Fibroblast of lung (primary cell): Measurements from ENCODE around the gene SPTBN1. TPM values are rescaled to one million over a fixed set of nuclear protein-coding genes. Genes with fewer than 3 reads are reported as not detected.

Experiments used
- DNase-seq, 2 donors: peaks; one replicate each; pipeline versions ENCODE4 v3.0.0 to v3.0.0-alpha.2; 2010; ENCODE audit warnings: low read depth in 2 of 2
- H2AFZ ChIP-seq: 2 replicates; pipeline ENCODE4 v1.5.1; 2012; ENCODE audit warnings: low read length, control low read depth, inconsistent platforms
- H3K27ac ChIP-seq: 2 replicates; pipeline ENCODE4 v1.5.1; 2011; ENCODE audit warnings: low read length, control low read depth; ENCODE audit not compliant: insufficient read depth
- H3K27me3 ChIP-seq: 2 replicates; pipeline ENCODE4 v1.5.1; 2011; ENCODE audit warnings: mild to moderate bottlenecking, low read length; ENCODE audit not compliant: control insufficient read depth, insufficient read depth
- H3K36me3 ChIP-seq: 2 replicates; pipeline ENCODE4 v1.5.1; 2011; ENCODE audit warnings: low read length; ENCODE audit not compliant: control insufficient read depth, insufficient read depth
- H3K4me1 ChIP-seq: 2 replicates; pipeline ENCODE4 v1.5.1; 2011; ENCODE audit warnings: low read length; ENCODE audit not compliant: control insufficient read depth, insufficient read depth; ENCODE audit errors: extremely low read depth
- H3K4me2 ChIP-seq: 2 replicates; pipeline ENCODE4 v1.5.1; 2011; ENCODE audit warnings: low read length, control low read depth; ENCODE audit not compliant: insufficient read depth; ENCODE audit errors: extremely low read depth
- H3K4me3 ChIP-seq, 4 experiments: fragments of 200-600 bp in 1 of 4; sonication (generic) in 1 of 4; replicated peaks in 1 of 4; 2 replicates each; pipeline ENCODE4 v1.5.1; 2011 to 2016; ENCODE audit warnings: low read length in 4 of 4, low read depth in 3 of 4, mild to moderate bottlenecking in 3 of 4, control low read depth in 2 of 4, inconsistent platforms in 1 of 4, mixed read lengths in 1 of 4; ENCODE audit not compliant: insufficient read depth in 1 of 4; ENCODE audit errors: control extremely low read depth in 1 of 4
- H3K79me2 ChIP-seq: 2 replicates; pipeline ENCODE4 v1.5.1; 2012; ENCODE audit warnings: mild to moderate bottlenecking, low read length, inconsistent platforms; ENCODE audit not compliant: control insufficient read depth, insufficient read depth
- H3K9ac ChIP-seq: 2 replicates; pipeline ENCODE4 v1.5.1; 2011; ENCODE audit warnings: mild to moderate bottlenecking, low read length, control low read depth; ENCODE audit not compliant: insufficient read depth
- H3K9me3 ChIP-seq: 2 replicates; pipeline ENCODE4 v1.5.1; 2012; ENCODE audit warnings: low read depth, low read length; ENCODE audit not compliant: control insufficient read depth, insufficient read depth
- H4K20me1 ChIP-seq: 2 replicates; pipeline ENCODE4 v1.5.1; 2011; ENCODE audit warnings: low read length; ENCODE audit not compliant: control insufficient read depth, insufficient read depth; ENCODE audit errors: extremely low read depth
- EZH2 ChIP-seq: IDR thresholded peaks from 2 replicates; pipeline ENCODE4 v1.5.1; 2012; ENCODE audit warnings: low read length, control low read depth, mild to moderate bottlenecking; ENCODE audit errors: missing control alignments
- polyA plus RNA-seq, 2 donors: library from polyadenylated mRNA; depleted of rRNA in 1 of 2; stranded (reverse) in 1 of 2; unstranded in 1 of 2; fragments of >200 nt; gene quantifications; 2 replicates each; pipeline ENCODE4 v1.2.1, GENCODE V29; 2011 to 2012; ENCODE audit warnings: missing spikeins in 1 of 2
- total RNA-seq: library from RNA; depleted of rRNA; stranded (reverse); fragments of >200 nt; gene quantifications from 2 replicates; pipeline ENCODE4 v1.2.1, GENCODE V29; 2014
- TF ChIP-seq, protein P1 (sequence below), 2 donors: IDR thresholded peaks in 1 of 2; conservative IDR thresholded peaks in 1 of 2; 1 replicate in 1 of 2; 2 replicates in 1 of 2; pipeline ENCODE4 v1.5.1; 2011 to 2012; ENCODE audit warnings: low read length in 2 of 2, control low read depth in 1 of 2, inconsistent platforms in 1 of 2, low read depth in 1 of 2, mild to moderate bottlenecking in 1 of 2

Gene SPTBN1
- total and polyA plus RNA-seq, 2 donors (not counting 1 experiment from before 2014, with no cell fraction given): 123 to 325 TPM

- peak; percentile 92 to 95 for DNase-seq
- TF ChIP-seq EZH2: no peak
- TF ChIP-seq, protein P1, sequence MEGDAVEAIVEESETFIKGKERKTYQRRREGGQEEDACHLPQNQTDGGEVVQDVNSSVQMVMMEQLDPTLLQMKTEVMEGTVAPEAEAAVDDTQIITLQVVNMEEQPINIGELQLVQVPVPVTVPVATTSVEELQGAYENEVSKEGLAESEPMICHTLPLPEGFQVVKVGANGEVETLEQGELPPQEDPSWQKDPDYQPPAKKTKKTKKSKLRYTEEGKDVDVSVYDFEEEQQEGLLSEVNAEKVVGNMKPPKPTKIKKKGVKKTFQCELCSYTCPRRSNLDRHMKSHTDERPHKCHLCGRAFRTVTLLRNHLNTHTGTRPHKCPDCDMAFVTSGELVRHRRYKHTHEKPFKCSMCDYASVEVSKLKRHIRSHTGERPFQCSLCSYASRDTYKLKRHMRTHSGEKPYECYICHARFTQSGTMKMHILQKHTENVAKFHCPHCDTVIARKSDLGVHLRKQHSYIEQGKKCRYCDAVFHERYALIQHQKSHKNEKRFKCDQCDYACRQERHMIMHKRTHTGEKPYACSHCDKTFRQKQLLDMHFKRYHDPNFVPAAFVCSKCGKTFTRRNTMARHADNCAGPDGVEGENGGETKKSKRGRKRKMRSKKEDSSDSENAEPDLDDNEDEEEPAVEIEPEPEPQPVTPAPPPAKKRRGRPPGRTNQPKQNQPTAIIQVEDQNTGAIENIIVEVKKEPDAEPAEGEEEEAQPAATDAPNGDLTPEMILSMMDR (conservative IDR thresholded peaks at IDR 0.05 in 1 of 2, IDR thresholded peaks at IDR 0.05 in 1 of 2; ENCODE audit: low read depth in 1 of 2, low read length in 2 of 2): no peak
These were observed 100.5 kb downstream of the SPTBN1 start for GRCh38 chr2:54556621-54557121.

DNA sequence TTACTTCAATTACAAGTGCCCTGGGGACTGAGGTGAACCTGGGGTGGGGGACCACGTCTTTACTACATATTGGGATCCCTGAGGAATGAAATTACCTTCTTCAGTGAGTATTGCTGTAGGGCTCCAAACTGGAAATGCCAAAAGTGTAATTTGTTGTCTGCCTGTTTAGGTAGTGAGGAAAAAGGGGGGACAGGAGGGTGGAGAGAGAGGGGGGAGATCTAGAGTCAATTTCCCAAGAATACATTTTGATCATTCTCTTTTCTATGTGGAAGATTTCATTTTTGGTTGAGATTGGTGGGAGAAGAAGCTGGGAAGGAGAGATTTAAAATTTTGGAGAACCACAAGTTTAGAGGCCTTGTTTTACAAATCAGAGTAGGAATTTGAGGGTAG lies 101.1 kb downstream of the SPTBN1 start:
- no peaks in the 10 kb centered on the region for H3K36me3 ChIP-seq
- no peak for TF ChIP-seq EZH2
- TF ChIP-seq, protein P1 (conservative IDR thresholded peaks at IDR 0.05 in 1 of 2, IDR thresholded peaks at IDR 0.05 in 1 of 2; ENCODE audit: low read depth in 1 of 2, low read length in 2 of 2): no peak
- H2AFZ ChIP-seq: no peak overlapping the region
- no peak overlapping the region for H3K9ac ChIP-seq
- peak overlapping the region in 2 of 4 experiments; percentile 7 to 41 for H3K4me3 ChIP-seq
- no peaks in the 10 kb centered on the region for H3K9me3 ChIP-seq
- H3K27me3 ChIP-seq: no peaks in the 10 kb centered on the region
- DNase-seq: no peak
- peak overlapping the region; percentile 94 for H3K4me2 ChIP-seq
- peaks cover 2% of the 10 kb centered on the region for H4K20me1 ChIP-seq
- H3K27ac ChIP-seq: peak overlapping the region; percentile 9
- H3K79me2 ChIP-seq: peaks cover 33% of the 10 kb centered on the region
- peaks cover 36% of the 10 kb centered on the region for H3K4me1 ChIP-seq

More at GRCh38 chr2:54556621-54557121, 100.5 kb downstream of the SPTBN1 start:
- no peak overlapping the region for H3K4me3 ChIP-seq
- no peaks in the 10 kb centered on the region for H3K27me3 ChIP-seq
- peaks cover 36% of the 10 kb centered on the region for H3K4me1 ChIP-seq
- H3K9me3 ChIP-seq: no peaks in the 10 kb centered on the region
- H2AFZ ChIP-seq: no peak overlapping the region
- H3K36me3 ChIP-seq: no peaks in the 10 kb centered on the region
- H3K4me2 ChIP-seq: peak overlapping the region; percentile 51
- H3K27ac ChIP-seq: peak overlapping the region; percentile 9
- peaks cover 2% of the 10 kb centered on the region for H4K20me1 ChIP-seq
- no peak overlapping the region for H3K9ac ChIP-seq
- peaks cover 30% of the 10 kb centered on the region for H3K79me2 ChIP-seq

GRCh38 chr2:54557601-54558187 lies 101.6 kb downstream of the SPTBN1 start:
- Histone ChIP-seq H3K4me1 (peaks cover 36% of the 10 kb centered on the region), H2AFZ (no peak overlapping the region), H3K9ac (peak overlapping the region; percentile 36), H3K27me3 (no peaks in the 10 kb centered on the region), H3K79me2 (peaks cover 37% of the 10 kb centered on the region), H3K27ac (peak overlapping the region; percentile 93), H4K20me1 (peaks cover 2% of the 10 kb centered on the region), H3K4me2 (peak overlapping the region; percentile 94), H3K36me3 (no peaks in the 10 kb centered on the region), H3K4me3 (peak overlapping the region in 3 of 4 experiments; percentile 41 to 54 (median 47)), H3K9me3 (no peaks in the 10 kb centered on the region)
- peak; percentile 36 to 62 for DNase-seq
- no peak for TF ChIP-seq EZH2
- TF ChIP-seq, protein P1 (conservative IDR thresholded peaks at IDR 0.05 in 1 of 2, IDR thresholded peaks at IDR 0.05 in 1 of 2; ENCODE audit: low read depth in 1 of 2, low read length in 2 of 2): no peak
